ENCODE results near the gene NME1.

DNA sequence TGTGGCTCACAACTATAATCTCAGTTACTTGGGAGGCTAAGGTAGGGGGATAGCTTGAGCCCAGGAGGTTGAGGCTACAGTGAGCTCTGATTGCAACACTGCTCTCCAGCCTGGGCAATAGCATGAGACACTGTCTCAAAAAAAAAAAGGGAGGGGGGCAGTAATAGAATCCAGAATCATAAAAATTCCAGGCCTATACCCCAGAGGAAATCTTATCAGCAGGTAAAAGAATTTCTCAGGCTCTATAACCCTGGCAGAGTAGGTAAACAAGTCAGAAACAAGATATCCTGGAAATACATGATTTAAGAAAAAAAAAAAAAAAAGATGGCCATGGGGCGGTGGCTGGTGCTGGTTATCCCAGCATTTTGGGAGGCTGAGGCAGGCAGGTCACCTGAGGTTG is 45.6 kb upstream of the NME1 start:
- TF ChIP-seq POLR2A (IDR thresholded peaks at IDR 0.05): no peak
- TF ChIP-seq EP300 (IDR thresholded peaks at IDR 0.05; ENCODE audit: low read depth): no peak

Data from transverse colon (tissue), 1 donor.